Keratinocyte (primary cell): ENCODE measurements around the gene CCDC167. TPM values are rescaled to one million over a fixed set of nuclear protein-coding genes. Genes with fewer than 3 reads are reported as not detected.
A peak's percentile ranks its signal among the peaks of the same experiment; 100 is the strongest.

ENCODE experiments used
- DNase-seq: peaks from one replicate; pipeline ENCODE4 v3.0.0-alpha.2; 2011; ENCODE audit warnings: low read depth, missing footprints, low spot score
- FAIRE-seq: peaks from 2 replicates; lab custom pipeline; 2011; peaks lifted over from hg19 to GRCh38; lab: Jason Lieb, UNC
- H2AFZ ChIP-seq: 2 replicates; pipeline ENCODE4 v1.6.0; 2012; ENCODE audit warnings: low read length, control low read depth, inconsistent platforms; ENCODE audit not compliant: control insufficient read depth
- H3K27ac ChIP-seq: 2 replicates; pipeline ENCODE4 v1.5.1; 2011; ENCODE audit warnings: low read length; ENCODE audit not compliant: control insufficient read depth, insufficient read depth
- H3K27me3 ChIP-seq: 3 replicates; pipeline ENCODE4 v1.6.0; 2011; ENCODE audit warnings: low read length; ENCODE audit not compliant: control insufficient read depth, insufficient read depth; ENCODE audit errors: extremely low read depth
- H3K36me3 ChIP-seq, 2 experiments: 2 replicates in 1 of 2; 3 replicates in 1 of 2; pipeline ENCODE4 v1.5.1; 2011; ENCODE audit warnings: low read length in 2 of 2, mild to moderate bottlenecking in 1 of 2; ENCODE audit not compliant: control insufficient read depth in 2 of 2, insufficient read depth in 2 of 2; ENCODE audit errors: extremely low read depth in 1 of 2
- H3K4me1 ChIP-seq: 3 replicates; pipeline ENCODE4 v1.5.1; 2011; ENCODE audit warnings: low read length; ENCODE audit not compliant: control insufficient read depth, insufficient read depth; ENCODE audit errors: extremely low read depth
- H3K4me2 ChIP-seq: 3 replicates; pipeline ENCODE4 v1.6.0; 2011; ENCODE audit warnings: low read depth, low read length; ENCODE audit not compliant: control insufficient read depth, insufficient read depth; ENCODE audit errors: extremely low read depth
- H3K4me3 ChIP-seq, 3 experiments: fragments of 200-600 bp in 1 of 3; sonication (generic) in 1 of 3; 2 replicates in 2 of 3; 3 replicates in 1 of 3; pipeline ENCODE4 v1.5.1; 2011 to 2016; ENCODE audit warnings: low read length in 3 of 3, mild to moderate bottlenecking in 3 of 3, control low read depth in 2 of 3, inconsistent platforms in 1 of 3, low read depth in 1 of 3, mixed read lengths in 1 of 3, mixed run types in 1 of 3, moderate library complexity in 1 of 3; ENCODE audit not compliant: control insufficient read depth in 2 of 3, insufficient read depth in 2 of 3; ENCODE audit errors: extremely low read depth in 1 of 3
- H3K79me2 ChIP-seq: 2 replicates; pipeline ENCODE4 v1.6.0; 2012; ENCODE audit warnings: low read length; ENCODE audit not compliant: control insufficient read depth, insufficient read depth
- H3K9ac ChIP-seq: 3 replicates; pipeline ENCODE4 v1.6.0; 2011; ENCODE audit warnings: low read length; ENCODE audit not compliant: control insufficient read depth, insufficient read depth; ENCODE audit errors: extremely low read depth
- H3K9me1 ChIP-seq: 3 replicates; pipeline ENCODE4 v1.6.0; 2011; ENCODE audit warnings: low read length; ENCODE audit not compliant: control insufficient read depth, insufficient read depth; ENCODE audit errors: extremely low read depth
- H3K9me3 ChIP-seq: 2 replicates; pipeline ENCODE4 v1.5.1; 2012; ENCODE audit warnings: low read depth, low read length; ENCODE audit not compliant: control insufficient read depth
- H4K20me1 ChIP-seq: 3 replicates; pipeline ENCODE4 v1.6.0; 2011; ENCODE audit warnings: low read length; ENCODE audit not compliant: control insufficient read depth, insufficient read depth; ENCODE audit errors: extremely low read depth
- EZH2 ChIP-seq: IDR thresholded peaks from one replicate; pipeline ENCODE4 v1.6.1; 2012; ENCODE audit warnings: inconsistent platforms, mild to moderate bottlenecking, low read length, moderate library complexity
- dilution Hi-C: fragments of 300-500 bp; cut with MboI; formaldehyde crosslinking; loops from one replicate; pipeline ENCODE4 v1.7.0; 2020; ENCODE audit warnings: low sequenced_read_pairs; ENCODE audit not compliant: extremely low pct_ligation_motif_present
- polyA plus RNA-seq, 5 experiments: library from polyadenylated mRNA; depleted of rRNA in 3 of 5; stranded (reverse) in 3 of 5; stranded (forward) in 1 of 5; unstranded in 1 of 5; fragments of >200 nt; gene quantifications; 1 replicate in 1 of 5; 2 replicates in 3 of 5; 3 replicates in 1 of 5; pipeline versions ENCODE4 v1.2.1 to v1.2.3, GENCODE V29; 2011 to 2012; ENCODE audit warnings: missing spikeins in 2 of 5, low read depth in 1 of 5, low replicate concordance in 1 of 5
- TF ChIP-seq, protein P1 (sequence below), 3 experiments: IDR thresholded peaks in 1 of 3; conservative IDR thresholded peaks in 1 of 3; optimal IDR thresholded peaks in 1 of 3; 2 replicates in 2 of 3; 3 replicates in 1 of 3; pipeline versions ENCODE3 to v1.5.1; 2011; ENCODE audit warnings: low read length in 3 of 3, mild to moderate bottlenecking in 3 of 3, moderate library complexity in 2 of 3, control low read depth in 1 of 3, inconsistent platforms in 1 of 3; ENCODE audit not compliant: insufficient read depth in 2 of 3; ENCODE audit errors: extremely low read depth in 1 of 3

CCDC167 gene
- polyA plus RNA-seq, 1 donor (not counting 4 experiments of a cell fraction or from before 2014, with no cell fraction given): 39.8 TPM

DNA sequence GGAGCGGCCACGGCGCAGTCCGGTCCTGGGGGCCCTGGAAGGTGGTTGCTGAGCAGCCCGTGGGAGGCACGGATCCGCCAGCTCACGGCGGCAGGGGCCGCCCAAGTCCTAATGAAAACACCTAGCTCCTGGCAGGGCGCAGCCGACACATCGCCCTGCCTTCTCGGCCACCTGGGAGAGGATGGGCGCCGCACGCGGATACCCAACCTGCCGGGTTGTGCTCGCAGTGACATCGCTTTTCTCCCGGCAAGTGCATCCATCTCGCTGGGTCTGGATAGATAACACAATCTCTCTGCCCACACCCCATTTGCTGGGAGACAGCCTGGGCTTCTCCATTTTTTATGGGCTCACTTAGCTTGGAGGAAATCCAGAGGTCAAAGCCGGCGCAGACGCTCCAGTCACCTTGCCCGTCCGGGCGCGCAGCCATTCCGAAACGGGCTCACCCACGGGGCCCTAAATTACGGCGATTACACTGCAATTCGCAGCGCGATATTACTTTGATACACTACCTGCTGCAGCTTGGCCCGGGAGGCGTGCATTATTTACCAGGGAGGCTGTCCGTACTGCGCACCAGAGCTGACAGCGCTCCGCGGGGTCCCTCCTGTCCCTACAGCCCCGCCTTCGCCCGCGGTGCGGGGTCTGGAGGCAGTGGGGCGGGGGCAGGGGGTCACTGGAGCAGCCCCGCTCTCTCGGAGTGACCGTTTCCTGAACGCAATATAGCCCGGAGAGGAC lies 36.2 kb upstream of the CCDC167 start:
- Histone ChIP-seq H3K27me3 (peaks cover 63% of the 10 kb centered on the region), H3K9ac (no peak overlapping the region), H2AFZ (no peak overlapping the region), H3K9me1 (no peaks in the 10 kb centered on the region), H3K9me3 (no peaks in the 10 kb centered on the region), H4K20me1 (no peaks in the 10 kb centered on the region), H3K4me2 (peak overlapping the region; percentile 74), H3K27ac (no peak overlapping the region), H3K4me1 (peaks cover 5% of the 10 kb centered on the region), H3K4me3 (peak overlapping the region in 1 of 3 experiments; percentile 52), H3K79me2 (no peaks in the 10 kb centered on the region), H3K36me3 (no peaks in the 10 kb centered on the region)
- no peak for FAIRE-seq
- dilution Hi-C loops: no loop called here
- TF ChIP-seq EZH2: peak; percentile 81
- TF ChIP-seq, protein P1, sequence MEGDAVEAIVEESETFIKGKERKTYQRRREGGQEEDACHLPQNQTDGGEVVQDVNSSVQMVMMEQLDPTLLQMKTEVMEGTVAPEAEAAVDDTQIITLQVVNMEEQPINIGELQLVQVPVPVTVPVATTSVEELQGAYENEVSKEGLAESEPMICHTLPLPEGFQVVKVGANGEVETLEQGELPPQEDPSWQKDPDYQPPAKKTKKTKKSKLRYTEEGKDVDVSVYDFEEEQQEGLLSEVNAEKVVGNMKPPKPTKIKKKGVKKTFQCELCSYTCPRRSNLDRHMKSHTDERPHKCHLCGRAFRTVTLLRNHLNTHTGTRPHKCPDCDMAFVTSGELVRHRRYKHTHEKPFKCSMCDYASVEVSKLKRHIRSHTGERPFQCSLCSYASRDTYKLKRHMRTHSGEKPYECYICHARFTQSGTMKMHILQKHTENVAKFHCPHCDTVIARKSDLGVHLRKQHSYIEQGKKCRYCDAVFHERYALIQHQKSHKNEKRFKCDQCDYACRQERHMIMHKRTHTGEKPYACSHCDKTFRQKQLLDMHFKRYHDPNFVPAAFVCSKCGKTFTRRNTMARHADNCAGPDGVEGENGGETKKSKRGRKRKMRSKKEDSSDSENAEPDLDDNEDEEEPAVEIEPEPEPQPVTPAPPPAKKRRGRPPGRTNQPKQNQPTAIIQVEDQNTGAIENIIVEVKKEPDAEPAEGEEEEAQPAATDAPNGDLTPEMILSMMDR (optimal IDR thresholded peaks at IDR 0.05 in 1 of 3, IDR thresholded peaks at IDR 0.05 in 1 of 3, conservative IDR thresholded peaks at IDR 0.05 in 1 of 3; ENCODE audit: extremely low read depth in 1 of 3, insufficient read depth in 2 of 3, low read length in 3 of 3): peak; percentile 24 to 62 (median 33)
- no peak for DNase-seq

DNA sequence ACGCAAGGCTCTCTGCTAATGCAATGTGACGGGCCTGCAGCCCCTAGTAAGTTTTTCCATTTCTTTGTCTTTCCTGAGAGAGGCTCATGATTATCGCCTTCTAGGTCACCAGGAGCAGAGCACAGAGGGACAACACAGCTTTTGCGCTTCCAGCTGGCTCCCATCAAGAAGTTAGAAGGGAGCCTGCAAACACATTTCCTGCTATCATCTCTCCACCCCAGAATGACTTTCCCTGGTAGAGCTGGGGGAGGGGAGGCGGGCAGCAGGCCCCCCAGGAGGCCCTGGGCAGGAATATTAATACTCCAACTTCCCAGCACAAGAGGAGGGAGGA lies 35.7 kb upstream of the CCDC167 start:
- peak overlapping the region; percentile 74 for H3K4me2 ChIP-seq
- no peaks in the 10 kb centered on the region for H4K20me1 ChIP-seq
- dilution Hi-C loops: no loop called here
- no peak overlapping the region for H3K27ac ChIP-seq
- no peaks in the 10 kb centered on the region for H3K9me3 ChIP-seq
- no peaks in the 10 kb centered on the region for H3K9me1 ChIP-seq
- no peak overlapping the region for H3K4me3 ChIP-seq
- no peaks in the 10 kb centered on the region for H3K79me2 ChIP-seq
- FAIRE-seq (no peak), DNase-seq (no peak)
- no peaks in the 10 kb centered on the region for H3K36me3 ChIP-seq
- no peak overlapping the region for H3K9ac ChIP-seq
- H3K27me3 ChIP-seq: peaks cover 63% of the 10 kb centered on the region
- no peak for TF ChIP-seq EZH2
- TF ChIP-seq, protein P1 (optimal IDR thresholded peaks at IDR 0.05 in 1 of 3, IDR thresholded peaks at IDR 0.05 in 1 of 3, conservative IDR thresholded peaks at IDR 0.05 in 1 of 3; ENCODE audit: extremely low read depth in 1 of 3, insufficient read depth in 2 of 3, low read length in 3 of 3): no peak
- peaks cover 5% of the 10 kb centered on the region for H3K4me1 ChIP-seq
- no peak overlapping the region for H2AFZ ChIP-seq
